Measurements from ENCODE around the gene RNF34. TPM values are rescaled to one million over a fixed set of nuclear protein-coding genes. Genes with fewer than 3 reads are reported as not detected.

The RNF34 gene
- total and polyA plus RNA-seq, 2 of the 8 experiments (the other 6 are each of a cell fraction or from before 2014, with no cell fraction given): 37.9 to 57.6 TPM

- CTCF ChIA-PET (ENCODE audit: partially characterized antibody): interaction anchor here (0.6 to 7.0 kb wide), 14 partner anchors 13 to 1058 kb away, joined by 3 to 129 read pairs (median 6); partner anchors contain the start of genes ANAPC5 and RNF34
- no peak overlapping the region for H3K4me2 ChIP-seq (ENCODE audit: insufficient read depth in 1 of 2, low read depth in 2 of 2, low read length in 2 of 2)
- no peak overlapping the region for H4K91ac ChIP-seq (replicated peaks; ENCODE audit: insufficient read length, low read length)
- H2AFZ ChIP-seq (ENCODE audit: low read length): no peak overlapping the region
- 84% methylated on average over 4 of the region's 4 CpGs; no CpG with 5 or more reads in 1 of the 2 experiments for WGBS, 2 experiments (ENCODE audit: extremely low coverage in 1 of 2, insufficient coverage in 1 of 2, insufficient read length in 1 of 2, insufficient replicate concordance in 2 of 2, low coverage in 1 of 2, low lambda C conversion rate in 2 of 2, missing lambda C conversion rate in 1 of 2)
- H3K4me3 ChIP-seq (ENCODE audit: extremely low read depth in 1 of 4, insufficient read depth in 2 of 4, low read depth in 3 of 4, low read length in 4 of 4): no peak overlapping the region
- H2BK15ac ChIP-seq (ENCODE audit: low read length): no peak overlapping the region
- no peak for FAIRE-seq
- no peak overlapping the region for H2BK12ac ChIP-seq (ENCODE audit: low read depth, low read length)
- H3K27ac ChIP-seq (ENCODE audit: low read depth, low read length): peak overlapping the region; percentile 56
- H3K36me3 ChIP-seq (ENCODE audit: control insufficient read depth in 2 of 4, insufficient read depth in 4 of 4, low read length in 3 of 4): peaks cover 22 to 49% (median 33%) of the 10 kb centered on the region in 4 experiments
- peaks cover 0 to 2% (median 0%) of the 10 kb centered on the region in 4 experiments; a peak in 4 of 7 replicates for H3K4me1 ChIP-seq (replicated peaks in 1 of 4; ENCODE audit: control insufficient read depth in 3 of 4, insufficient read depth in 4 of 4, low read length in 3 of 4)
- H3K56ac ChIP-seq (replicated peaks; ENCODE audit: insufficient read length, low read depth, low read length): no peak overlapping the region
- no peak overlapping the region for H4K5ac ChIP-seq (ENCODE audit: insufficient read length, low read depth, low read length)
- H4K8ac ChIP-seq (ENCODE audit: extremely low read depth, insufficient read depth, low read length): no peak overlapping the region
- H2BK20ac ChIP-seq (ENCODE audit: low read length): no peak overlapping the region
- no peak overlapping the region for H3K4ac ChIP-seq (replicated peaks; ENCODE audit: insufficient read length, low read depth, low read length)
- no peak overlapping the region for H3K23ac ChIP-seq (ENCODE audit: insufficient read length)
- H3K79me1 ChIP-seq (ENCODE audit: low read depth, low read length): peaks cover 12% of the 10 kb centered on the region
- H3K18ac ChIP-seq (ENCODE audit: extremely low read depth, low read length): no peak overlapping the region
- POLR2A ChIA-PET (ENCODE audit: partially characterized antibody): interaction anchor here (1.5 kb wide), 1 partner anchor 45 kb away, joined by 3 read pairs; the partner anchor contains the start of gene RNF34
- H3K9me3 ChIP-seq (ENCODE audit: insufficient read depth in 2 of 2, low read depth in 1 of 2, low read length in 1 of 2): no peaks in the 10 kb centered on the region
- no peaks in the 10 kb centered on the region for H3K27me3 ChIP-seq (replicated peaks in 1 of 4; ENCODE audit: control insufficient read depth in 3 of 4, extremely low read depth in 1 of 4, insufficient read depth in 3 of 4, low read length in 3 of 4)
- H3K14ac ChIP-seq (ENCODE audit: insufficient read length): no peak overlapping the region
- H2BK5ac ChIP-seq (ENCODE audit: low read depth, low read length): no peak overlapping the region; the same call in 1 of the 2 replicates
- H2AK5ac ChIP-seq (ENCODE audit: low read depth, low read length): no peak overlapping the region
- no peak for DNase-seq (ENCODE audit: low read depth in 1 of 2, low spot score in 2 of 2)
- peaks cover 17 to 21% of the 10 kb centered on the region in 2 experiments for H4K20me1 ChIP-seq (replicated peaks in 1 of 2; ENCODE audit: control insufficient read depth in 1 of 2, insufficient read depth in 2 of 2, low read length in 2 of 2)
- H2BK120ac ChIP-seq (replicated peaks; ENCODE audit: low read depth, low read length): no peak overlapping the region
- no peaks in the 10 kb centered on the region for H3K23me2 ChIP-seq (ENCODE audit: low read depth, low read length)
- peaks cover 0 to 18% of the 10 kb centered on the region in 2 experiments; a peak in 1 of 4 replicates for H3K79me2 ChIP-seq (ENCODE audit: control insufficient read depth in 1 of 2, insufficient read depth in 2 of 2, low read length in 2 of 2)
- no peak overlapping the region for H3K9ac ChIP-seq (replicated peaks in 1 of 4; ENCODE audit: extremely low read depth in 1 of 4, low read depth in 3 of 4, low read length in 3 of 4)
- TF ChIP-seq CHD2 (IDR thresholded peaks at IDR 0.05; ENCODE audit: low read length): no peak
- no peak for TF ChIP-seq TBP (IDR thresholded peaks at IDR 0.05; ENCODE audit: low read depth, low read length)
- TF ChIP-seq KDM4A (IDR thresholded peaks at IDR 0.05; ENCODE audit: low read depth, low read length, severe bottlenecking): no peak
- TF ChIP-seq CEBPB (IDR thresholded peaks at IDR 0.05; ENCODE audit: low read depth, low read length): no peak
- TF ChIP-seq, protein P1, sequence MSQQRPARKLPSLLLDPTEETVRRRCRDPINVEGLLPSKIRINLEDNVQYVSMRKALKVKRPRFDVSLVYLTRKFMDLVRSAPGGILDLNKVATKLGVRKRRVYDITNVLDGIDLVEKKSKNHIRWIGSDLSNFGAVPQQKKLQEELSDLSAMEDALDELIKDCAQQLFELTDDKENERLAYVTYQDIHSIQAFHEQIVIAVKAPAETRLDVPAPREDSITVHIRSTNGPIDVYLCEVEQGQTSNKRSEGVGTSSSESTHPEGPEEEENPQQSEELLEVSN (IDR thresholded peaks at IDR 0.05): no peak
- TF ChIP-seq TAF7 (optimal IDR thresholded peaks at IDR 0.05; ENCODE audit: borderline replicate concordance, low read depth, low read length): no peak
- TF ChIP-seq CTBP2 (IDR thresholded peaks at IDR 0.05; ENCODE audit: borderline replicate concordance, insufficient read depth, insufficient read length, low read length): no peak
- no peak for TF ChIP-seq NANOG (IDR thresholded peaks at IDR 0.05; ENCODE audit: insufficient read depth, low read depth, low read length, poor library complexity, severe bottlenecking)
- TF ChIP-seq EZH2 (IDR thresholded peaks at IDR 0.05; ENCODE audit: low read depth, low read length, severe bottlenecking): no peak
- TF ChIP-seq ZNF274 (IDR thresholded peaks at IDR 0.05; ENCODE audit: borderline replicate concordance, extremely low read depth, low read length): no peak
- TF ChIP-seq, protein P2, sequence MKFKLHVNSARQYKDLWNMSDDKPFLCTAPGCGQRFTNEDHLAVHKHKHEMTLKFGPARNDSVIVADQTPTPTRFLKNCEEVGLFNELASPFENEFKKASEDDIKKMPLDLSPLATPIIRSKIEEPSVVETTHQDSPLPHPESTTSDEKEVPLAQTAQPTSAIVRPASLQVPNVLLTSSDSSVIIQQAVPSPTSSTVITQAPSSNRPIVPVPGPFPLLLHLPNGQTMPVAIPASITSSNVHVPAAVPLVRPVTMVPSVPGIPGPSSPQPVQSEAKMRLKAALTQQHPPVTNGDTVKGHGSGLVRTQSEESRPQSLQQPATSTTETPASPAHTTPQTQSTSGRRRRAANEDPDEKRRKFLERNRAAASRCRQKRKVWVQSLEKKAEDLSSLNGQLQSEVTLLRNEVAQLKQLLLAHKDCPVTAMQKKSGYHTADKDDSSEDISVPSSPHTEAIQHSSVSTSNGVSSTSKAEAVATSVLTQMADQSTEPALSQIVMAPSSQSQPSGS (IDR thresholded peaks at IDR 0.05; ENCODE audit: low read length): no peak
Measured at GRCh38 chr12:121444842-121445202, 44.9 kb downstream of the RNF34 start.
